Measurements from ENCODE around the gene HBG2. TPM values are rescaled to one million over a fixed set of nuclear protein-coding genes. Genes with fewer than 3 reads are reported as not detected.

HBG2 gene
- total and polyA plus RNA-seq, 2 of the 8 experiments (the other 6 are each of a cell fraction or from before 2014, with no cell fraction given) = 0.23 TPM; not detected in 1

DNA sequence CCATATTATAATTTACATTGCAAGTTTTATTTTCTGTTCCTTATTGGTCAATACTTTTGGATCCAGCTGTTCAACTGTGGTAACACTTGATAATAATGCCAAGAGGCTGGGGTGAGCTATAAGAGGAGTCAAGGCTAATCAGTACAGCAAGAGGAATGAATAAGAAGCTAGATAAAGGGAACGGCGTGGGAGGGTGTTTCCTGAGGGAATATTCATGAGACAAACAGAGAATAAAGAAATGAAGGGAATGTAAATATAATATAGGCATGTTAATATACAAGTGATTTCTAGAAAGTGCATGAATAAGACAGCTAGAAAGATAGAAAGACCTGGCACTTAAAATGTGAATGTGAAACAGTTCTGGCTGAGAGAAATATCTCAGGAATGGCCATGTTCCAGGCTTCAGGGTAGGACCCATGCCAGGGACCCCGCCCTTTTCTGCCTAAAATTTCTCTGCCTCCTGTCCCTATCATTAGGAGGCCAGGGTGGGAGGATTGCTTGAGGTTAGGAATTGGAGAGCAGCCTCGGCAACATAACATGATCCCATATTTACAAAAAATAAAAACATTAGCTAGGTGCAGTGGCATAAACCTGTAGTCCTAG lies 43.2 kb upstream of the HBG2 start (continued):
- TF ChIP-seq NANOG (IDR thresholded peaks at IDR 0.05; ENCODE audit: insufficient read depth, low read depth, low read length, poor library complexity, severe bottlenecking) = no peak
- TF ChIP-seq KDM4A (IDR thresholded peaks at IDR 0.05; ENCODE audit: low read depth, low read length, severe bottlenecking) = no peak
- no peak for TF ChIP-seq RNF2 (IDR thresholded peaks at IDR 0.05; ENCODE audit: borderline replicate concordance, low read depth, low read length, missing control alignments, poor library complexity, severe bottlenecking)
- no peak for TF ChIP-seq TAF7 (optimal IDR thresholded peaks at IDR 0.05; ENCODE audit: borderline replicate concordance, low read depth, low read length)
- TF ChIP-seq SAP30 (IDR thresholded peaks at IDR 0.05; ENCODE audit: insufficient read depth, insufficient replicate concordance, low read length) = no peak
- no peak for TF ChIP-seq HDAC2 (IDR thresholded peaks at IDR 0.05; ENCODE audit: borderline replicate concordance in 1 of 2, low read depth in 2 of 2, low read length in 2 of 2)
- TF ChIP-seq SUZ12 (IDR thresholded peaks at IDR 0.05; ENCODE audit: low read length) = no peak
- no peak for TF ChIP-seq MAX (IDR thresholded peaks at IDR 0.05)
